Esophagus muscularis mucosa (tissue), 4 donors: Measurements from ENCODE around the gene ABR. TPM values are rescaled to one million over a fixed set of nuclear protein-coding genes. Genes with fewer than 3 reads are reported as not detected.

Source experiments
- DNase-seq: peaks from one replicate; pipeline ENCODE4 v3.0.0-alpha.2; 2017; ENCODE audit errors: extremely low spot score
- H3K27ac ChIP-seq, 4 donors: fragments of 200-600 bp; sonication (generic); replicated peaks in 1 of 4; 1 replicate in 3 of 4; 2 replicates in 1 of 4; pipeline ENCODE4 v1.5.1; 2016 to 2019; ENCODE audit warnings: mild to moderate bottlenecking in 1 of 4
- H3K27me3 ChIP-seq, 4 donors: fragments of 200-600 bp; sonication (generic); one replicate each; pipeline versions ENCODE4 v1.5.1 to v1.6.0; 2016 to 2019
- H3K36me3 ChIP-seq, 4 donors: fragments of 200-600 bp; sonication (generic); one replicate each; pipeline ENCODE4 v1.5.1; 2016 to 2019
- H3K4me1 ChIP-seq, 4 donors: fragments of 200-600 bp; sonication (generic); one replicate each; pipeline ENCODE4 v1.5.1; 2016 to 2019
- H3K4me3 ChIP-seq, 4 donors: fragments of 200-600 bp; sonication (generic); 1 replicate in 2 of 4; 2 replicates in 2 of 4; pipeline ENCODE4 v1.5.1; 2016 to 2019; ENCODE audit warnings: mild to moderate bottlenecking in 4 of 4, moderate library complexity in 1 of 4
- H3K9me3 ChIP-seq, 4 donors: fragments of 200-600 bp; sonication (generic); 1 replicate in 3 of 4; 2 replicates in 1 of 4; pipeline ENCODE4 v1.5.1; 2016 to 2019
- CTCF ChIP-seq, 3 experiments: fragments of 200-600 bp in 2 of 3; fragments of 450-650 bp in 1 of 3; sonication (generic) in 2 of 3; IDR thresholded peaks; one replicate each; pipeline ENCODE4 v1.5.1; 2017 to 2019; ENCODE audit warnings: antibody characterized with exemption in 3 of 3, mild to moderate bottlenecking in 2 of 3, moderate library complexity in 1 of 3
- EP300 ChIP-seq: sonication (generic); formaldehyde crosslinking; IDR thresholded peaks from one replicate; pipeline ENCODE4 v1.6.1; 2017; ENCODE audit warnings: antibody characterized with exemption
- POLR2A ChIP-seq: fragments of 450-650 bp; IDR thresholded peaks from one replicate; pipeline ENCODE4 v1.6.1; 2017; ENCODE audit warnings: antibody characterized with exemption, moderate library complexity, mild to moderate bottlenecking, low read depth
- POLR2AphosphoS5 ChIP-seq, 2 donors: sonication (generic); formaldehyde crosslinking; IDR thresholded peaks; one replicate each; pipeline ENCODE4 v1.6.1; 2017; ENCODE audit warnings: antibody characterized with exemption in 2 of 2
- WGBS: methylation state at CpG from one replicate; pipeline ENCODE4 v1.1.5; 2018; 5-methylcytosine and 5-hydroxymethylcytosine counted together
- intact Hi-C: fragments of 100-400 bp; cut with DNase I; formaldehyde crosslinking; loops from one replicate; pipeline ENCODE4 v1.15.1; 2023
- total RNA-seq, 4 donors: library from RNA; depleted of rRNA; stranded (reverse); fragments of >200 nt; gene quantifications; one replicate each; pipeline versions ENCODE4 v1.1.0 to v1.2.1, GENCODE V29; 2016

ABR gene
- total RNA-seq, 4 donors from 2014 or later, result 98.4 to 142 (median 114) TPM

- 26% methylated on average over 20 of the region's 34 CpGs for WGBS
- DNase-seq, result no peak
- intact Hi-C loops, result no loop called here
These were observed 69.9 kb downstream of the ABR start for GRCh38 chr17:1109606-1110540.

GRCh38 chr17:1108765-1109605 lies 70.8 kb downstream of the ABR start:
- H3K36me3 ChIP-seq, result no peaks in the 10 kb centered on the region
- WGBS, result no CpG with 5 or more reads among the region's 103 CpGs
- DNase-seq, result no peak
- intact Hi-C loops, result no loop called here
- H3K4me3 ChIP-seq, result peak overlapping the region; percentile 71 to 93 (median 79)
- peaks cover 0 to 3% (median 0%) of the 10 kb centered on the region in 4 donors for H3K27me3 ChIP-seq
- peaks cover 78 to 84% (median 81%) of the 10 kb centered on the region in 4 donors for H3K4me1 ChIP-seq
- peak; percentile 21 to 53 for TF ChIP-seq POLR2AphosphoS5 (IDR thresholded peaks at IDR 0.05)
- no peak for TF ChIP-seq EP300
- TF ChIP-seq CTCF (IDR thresholded peaks at IDR 0.05), result no peak
- no peak for TF ChIP-seq POLR2A
- H3K9me3 ChIP-seq, result no peaks in the 10 kb centered on the region
- peak overlapping the region; percentile 91 to 95 (median 94) for H3K27ac ChIP-seq

More at GRCh38 chr17:1109606-1110540, 69.9 kb downstream of the ABR start:
- TF ChIP-seq POLR2A (no peak), CTCF (IDR thresholded peaks at IDR 0.05) (peak in 1 of 3 experiments; percentile 19)
- H3K4me1 ChIP-seq, result peaks cover 72 to 79% (median 76%) of the 10 kb centered on the region in 4 donors
- peak overlapping the region; percentile 91 to 95 (median 94) for H3K27ac ChIP-seq
- H3K9me3 ChIP-seq, result no peaks in the 10 kb centered on the region
- H3K4me3 ChIP-seq, result peak overlapping the region; percentile 71 to 93 (median 79)
- no peaks in the 10 kb centered on the region for H3K36me3 ChIP-seq
- peaks cover 0 to 3% (median 0%) of the 10 kb centered on the region in 4 donors for H3K27me3 ChIP-seq

GRCh38 chr17:1108478-1108764 lies 71.4 kb downstream of the ABR start:
- peaks cover 83 to 90% (median 86%) of the 10 kb centered on the region in 4 donors for H3K4me1 ChIP-seq

More at GRCh38 chr17:1108478-1108764, 71.4 kb downstream of the ABR start:
- no peak for DNase-seq
- Histone ChIP-seq H3K4me3 (peak overlapping the region; percentile 71 to 93 (median 79)), H3K27ac (peak overlapping the region; percentile 91 to 95 (median 94)), H3K9me3 (no peaks in the 10 kb centered on the region), H3K27me3 (peaks cover 0 to 3% (median 0%) of the 10 kb centered on the region in 4 donors), H3K36me3 (no peaks in the 10 kb centered on the region)
- TF ChIP-seq CTCF (IDR thresholded peaks at IDR 0.05) (no peak), POLR2AphosphoS5 (IDR thresholded peaks at IDR 0.05) (no peak), EP300 (no peak), POLR2A (no peak)
- intact Hi-C loops, result no loop called here
- WGBS, result no CpG with 5 or more reads among the region's 16 CpGs
